H9 (cell line): ENCODE measurements around the gene SPECC1. TPM values are rescaled to one million over a fixed set of nuclear protein-coding genes. Genes with fewer than 3 reads are reported as not detected.

Experiments used
- DNase-seq: peaks from one replicate; pipeline ENCODE4 v3.0.0-alpha.2; 2017
- H2AFZ ChIP-seq: one replicate; pipeline ENCODE4 v1.6.1; 2013; ENCODE audit warnings: mild to moderate bottlenecking, low read length, control low read depth, moderate library complexity
- H2AK5ac ChIP-seq: 2 replicates; pipeline ENCODE4 v1.6.1; 2013; ENCODE audit warnings: low read length, control low read depth, mixed read lengths; ENCODE audit not compliant: insufficient read length
- H2BK120ac ChIP-seq: one replicate; pipeline ENCODE4 v1.6.1; 2013; ENCODE audit warnings: low read depth, mild to moderate bottlenecking, low read length, control low read depth, inconsistent platforms; ENCODE audit not compliant: poor library complexity, severe bottlenecking
- H2BK12ac ChIP-seq: 2 replicates; pipeline ENCODE4 v1.6.1; 2013; ENCODE audit warnings: low read length, control low read depth, mixed read lengths, low read depth; ENCODE audit not compliant: insufficient read length
- H2BK15ac ChIP-seq: 2 replicates; pipeline ENCODE4 v1.6.1; 2013; ENCODE audit warnings: low read depth, low read length, control low read depth
- H2BK20ac ChIP-seq: one replicate; pipeline ENCODE4 v1.6.1; 2013; ENCODE audit warnings: low read depth, mild to moderate bottlenecking, low read length, control low read depth, inconsistent platforms; ENCODE audit not compliant: poor library complexity, severe bottlenecking
- H2BK5ac ChIP-seq: 2 replicates; pipeline ENCODE4 v1.6.1; 2013; ENCODE audit warnings: low read length, control low read depth, mixed read lengths; ENCODE audit not compliant: insufficient read length
- H3K14ac ChIP-seq: 2 replicates; pipeline ENCODE4 v1.6.1; 2013; ENCODE audit warnings: low read length, control low read depth; ENCODE audit not compliant: insufficient read depth
- H3K18ac ChIP-seq: 2 replicates; pipeline ENCODE4 v1.6.1; 2013; ENCODE audit warnings: low read depth, mild to moderate bottlenecking, mixed read lengths, low read length, control low read depth; ENCODE audit not compliant: insufficient read length
- H3K23ac ChIP-seq: 2 replicates; pipeline ENCODE4 v1.6.1; 2013; ENCODE audit warnings: low read length, control low read depth, mixed read lengths, low read depth; ENCODE audit not compliant: insufficient read length
- H3K23me2 ChIP-seq: 2 replicates; pipeline ENCODE4 v1.6.1; 2013; ENCODE audit warnings: low read depth, mild to moderate bottlenecking, mixed read lengths, low read length, control low read depth; ENCODE audit not compliant: insufficient read length, poor library complexity, severe bottlenecking
- H3K27ac ChIP-seq: 2 replicates; pipeline ENCODE4 v1.5.1; 2013; ENCODE audit warnings: low read length, control low read depth, mixed read lengths, low read depth; ENCODE audit not compliant: insufficient read length
- H3K27me3 ChIP-seq: 2 replicates; pipeline ENCODE4 v1.6.1; 2013; ENCODE audit warnings: low read length, control low read depth, inconsistent platforms; ENCODE audit not compliant: insufficient read depth
- H3K4ac ChIP-seq: 2 replicates; pipeline ENCODE4 v1.6.1; 2013; ENCODE audit warnings: low read depth, mild to moderate bottlenecking, control low read depth, inconsistent platforms, low read length, moderate library complexity
- H3K4me1 ChIP-seq: 2 replicates; pipeline ENCODE4 v1.6.1; 2013; ENCODE audit warnings: low read length, control low read depth, inconsistent platforms; ENCODE audit not compliant: insufficient read depth
- H3K4me2 ChIP-seq: 2 replicates; pipeline ENCODE4 v1.6.1; 2013; ENCODE audit warnings: low read length, control low read depth, mixed read lengths; ENCODE audit not compliant: insufficient read length, insufficient read depth
- H3K56ac ChIP-seq: 2 replicates; pipeline ENCODE4 v1.6.1; 2013; ENCODE audit warnings: low read depth, mild to moderate bottlenecking, mixed read lengths, low read length, control low read depth; ENCODE audit not compliant: insufficient read length
- H3K79me1 ChIP-seq: 2 replicates; pipeline ENCODE4 v1.6.1; 2013; ENCODE audit warnings: low read depth, mild to moderate bottlenecking, moderate library complexity, low read length, control low read depth, inconsistent platforms; ENCODE audit not compliant: insufficient read depth, poor library complexity, severe bottlenecking
- H3K79me2 ChIP-seq: 2 replicates; pipeline ENCODE4 v1.6.1; 2013; ENCODE audit warnings: low read length, control low read depth, inconsistent platforms; ENCODE audit not compliant: insufficient read depth
- H3K9ac ChIP-seq: 2 replicates; pipeline ENCODE4 v1.6.1; 2013; ENCODE audit warnings: low read length, control low read depth, mixed read lengths; ENCODE audit not compliant: insufficient read length; ENCODE audit errors: extremely low read depth
- H3K9me3 ChIP-seq: one replicate; pipeline ENCODE4 v1.6.1; 2013; ENCODE audit warnings: low read depth, low read length, inconsistent platforms; ENCODE audit not compliant: control insufficient read depth
- H3T11ph ChIP-seq: one replicate; pipeline ENCODE4 v1.6.1; 2013; ENCODE audit warnings: mild to moderate bottlenecking, low read length, control low read depth, inconsistent platforms
- H4K20me1 ChIP-seq: one replicate; pipeline ENCODE4 v1.6.1; 2013; ENCODE audit not compliant: control insufficient read depth, insufficient read length, insufficient read depth
- H4K5ac ChIP-seq: 2 replicates; pipeline ENCODE4 v1.6.1; 2013; ENCODE audit warnings: low read depth, mild to moderate bottlenecking, mixed read lengths, low read length, control low read depth; ENCODE audit not compliant: insufficient read length
- H4K8ac ChIP-seq: replicated peaks from 2 replicates; pipeline ENCODE4 v1.6.1; 2013; ENCODE audit warnings: low read length, control low read depth, mixed read lengths, low read depth; ENCODE audit not compliant: insufficient read length
- H4K91ac ChIP-seq: 2 replicates; pipeline ENCODE4 v1.6.1; 2013; ENCODE audit warnings: low read depth, mild to moderate bottlenecking, moderate library complexity, mixed read lengths, low read length, control low read depth; ENCODE audit not compliant: insufficient read length
- H3K27ac Mint-ChIP-seq, 3 experiments: 2 replicates in 2 of 3; 3 replicates in 1 of 3; pipeline ENCODE4 v1.8.0; 2020 to 2021; ENCODE audit warnings: mixed read lengths in 3 of 3, mild to moderate bottlenecking in 1 of 3, moderate library complexity in 1 of 3
- H3K27me3 Mint-ChIP-seq: 2 replicates; pipeline ENCODE4 v1.8.0; 2021; ENCODE audit warnings: low read depth, mild to moderate bottlenecking, moderate library complexity, mixed read lengths
- H3K36me3 Mint-ChIP-seq, 3 experiments: 2 replicates in 2 of 3; 3 replicates in 1 of 3; pipeline ENCODE4 v1.8.0; 2020 to 2021; ENCODE audit warnings: low read depth in 3 of 3, mixed read lengths in 3 of 3; ENCODE audit not compliant: insufficient read depth in 1 of 3
- H3K4me1 Mint-ChIP-seq, 2 experiments: 2 replicates each; pipeline ENCODE4 v1.8.0; 2020; ENCODE audit warnings: mixed read lengths in 2 of 2
- H3K4me3 Mint-ChIP-seq, 2 experiments: 2 replicates in 1 of 2; 3 replicates in 1 of 2; pipeline ENCODE4 v1.8.0; 2020 to 2021; ENCODE audit warnings: mild to moderate bottlenecking in 2 of 2, mixed read lengths in 2 of 2, moderate library complexity in 1 of 2
- H3K9me3 Mint-ChIP-seq, 2 experiments: 2 replicates in 1 of 2; 3 replicates in 1 of 2; pipeline ENCODE4 v1.8.0; 2020; ENCODE audit warnings: mild to moderate bottlenecking in 2 of 2, mixed read lengths in 2 of 2, moderate library complexity in 1 of 2
- WGBS: extraction: QIAGEN DNeasy Blood & Tissue Kit; methylation state at CpG from one replicate; pipeline ENCODE4 v1.1.7; 2013; ENCODE audit warnings: missing lambda C conversion rate, low lambda C conversion rate, mixed read lengths; ENCODE audit not compliant: insufficient read length; ENCODE audit errors: extremely low coverage; 5-methylcytosine and 5-hydroxymethylcytosine counted together
- total RNA-seq: library from RNA; stranded (reverse); gene quantifications from 2 replicates; pipeline ENCODE4 v1.2.1, GENCODE V29; 2021
- TF ChIP-seq, protein P1 (sequence below): fragments of 200-600 bp; sonication (generic); conservative IDR thresholded peaks from 3 replicates; pipeline ENCODE4 v1.8.0; 2021; ENCODE audit warnings: antibody characterized with exemption, mild to moderate bottlenecking

The SPECC1 gene
- total RNA-seq, 1 experiment from 2014 or later: 65.7 TPM

DNA sequence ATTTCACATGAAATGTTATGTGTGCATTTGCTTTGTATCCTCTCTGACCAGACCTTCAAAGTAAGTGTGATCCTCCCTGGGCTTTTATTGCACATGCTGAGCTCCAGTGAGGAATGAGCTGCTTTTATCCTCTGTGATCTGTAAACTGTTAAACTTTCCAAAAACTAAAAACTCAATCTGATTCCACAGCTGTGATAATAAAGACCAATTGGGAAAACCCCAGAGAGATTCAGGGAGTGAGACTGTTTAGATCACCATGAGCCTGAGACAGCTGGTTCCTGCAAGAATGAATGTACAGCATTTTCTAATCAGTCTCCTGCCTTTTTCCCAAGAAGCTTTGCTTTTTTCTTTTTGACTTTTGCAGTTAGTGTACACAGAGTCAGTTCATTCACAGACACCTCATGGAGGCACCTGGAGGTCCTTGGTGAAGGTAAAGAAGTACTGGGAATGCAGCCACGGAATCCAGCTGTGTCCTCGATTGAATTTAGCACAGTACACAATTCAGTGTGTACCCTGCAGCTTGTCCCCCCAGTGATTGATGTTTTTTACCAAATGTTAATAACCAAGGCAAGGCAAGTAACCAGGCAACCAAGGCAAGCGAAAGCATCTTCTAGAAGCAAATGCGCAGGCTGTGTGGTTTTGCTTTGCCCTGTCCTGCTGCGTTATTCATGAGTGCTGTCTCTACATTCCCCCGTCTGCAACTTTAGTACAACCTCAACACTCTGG lies 275.6 kb downstream of the SPECC1 start:
- Histone ChIP-seq H4K8ac (no peak overlapping the region), H4K5ac (no peak overlapping the region), H3K4me2 (no peak overlapping the region), H2BK120ac (no peak overlapping the region), H3K27me3 (no peaks in the 10 kb centered on the region), H3K18ac (no peak overlapping the region), H3K4me1 (no peaks in the 10 kb centered on the region), H2AK5ac (no peak overlapping the region), H4K20me1 (no peaks in the 10 kb centered on the region), H3K56ac (no peak overlapping the region), H3K9me3 (no peaks in the 10 kb centered on the region), H3K23ac (no peak overlapping the region), H2BK15ac (no peak overlapping the region), H3K79me2 (no peaks in the 10 kb centered on the region), H2BK12ac (no peak overlapping the region), H2AFZ (no peak overlapping the region), H2BK5ac (no peak overlapping the region), H3K27ac (no peak overlapping the region), H3K14ac (no peak overlapping the region), H3K4ac (no peak overlapping the region), H4K91ac (no peak overlapping the region), H3T11ph (no peak overlapping the region), H3K9ac (no peak overlapping the region), H2BK20ac (no peak overlapping the region), H3K23me2 (no peaks in the 10 kb centered on the region), H3K79me1 (no peaks in the 10 kb centered on the region)
- TF ChIP-seq, protein P1, sequence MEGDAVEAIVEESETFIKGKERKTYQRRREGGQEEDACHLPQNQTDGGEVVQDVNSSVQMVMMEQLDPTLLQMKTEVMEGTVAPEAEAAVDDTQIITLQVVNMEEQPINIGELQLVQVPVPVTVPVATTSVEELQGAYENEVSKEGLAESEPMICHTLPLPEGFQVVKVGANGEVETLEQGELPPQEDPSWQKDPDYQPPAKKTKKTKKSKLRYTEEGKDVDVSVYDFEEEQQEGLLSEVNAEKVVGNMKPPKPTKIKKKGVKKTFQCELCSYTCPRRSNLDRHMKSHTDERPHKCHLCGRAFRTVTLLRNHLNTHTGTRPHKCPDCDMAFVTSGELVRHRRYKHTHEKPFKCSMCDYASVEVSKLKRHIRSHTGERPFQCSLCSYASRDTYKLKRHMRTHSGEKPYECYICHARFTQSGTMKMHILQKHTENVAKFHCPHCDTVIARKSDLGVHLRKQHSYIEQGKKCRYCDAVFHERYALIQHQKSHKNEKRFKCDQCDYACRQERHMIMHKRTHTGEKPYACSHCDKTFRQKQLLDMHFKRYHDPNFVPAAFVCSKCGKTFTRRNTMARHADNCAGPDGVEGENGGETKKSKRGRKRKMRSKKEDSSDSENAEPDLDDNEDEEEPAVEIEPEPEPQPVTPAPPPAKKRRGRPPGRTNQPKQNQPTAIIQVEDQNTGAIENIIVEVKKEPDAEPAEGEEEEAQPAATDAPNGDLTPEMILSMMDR: no peak
- no CpG with 5 or more reads among the region's 6 CpGs for WGBS
- no peak for DNase-seq
- peaks cover 0 to 3% of the 10 kb centered on the region in 2 experiments; a peak in 1 of 4 replicates for H3K4me1 Mint-ChIP-seq
- no peak overlapping the region for H3K4me3 Mint-ChIP-seq
- H3K36me3 Mint-ChIP-seq: peaks cover 20 to 34% (median 21%) of the 10 kb centered on the region in 3 experiments
- peak overlapping the region in 1 of 3 experiments; percentile 76; a peak in 1 of 7 replicates for H3K27ac Mint-ChIP-seq
- H3K27me3 Mint-ChIP-seq: no peaks in the 10 kb centered on the region
- H3K9me3 Mint-ChIP-seq: no peaks in the 10 kb centered on the region; a peak in 2 of 5 replicates
